PC-3 (cell line): ENCODE data around the gene SMAD3. TPM values are rescaled to one million over a fixed set of nuclear protein-coding genes. Genes with fewer than 3 reads are reported as not detected.

ENCODE experiments used
- ATAC-seq: fragments of 200-7000 bp; cut with Tn5 transposase; 2 replicates; pipeline ENCODE4 v1.9.1; 2020; ENCODE audit warnings: mild to moderate bottlenecking, moderate library complexity
- BruUV-seq: library from RNA; stranded (reverse); fragments of 400-500 nt; replicated peaks from 2 replicates; lab custom pipeline; 2021; lab: Mats Ljungman, UMichigan
- CTCF ChIA-PET: fragments of 300-600 bp; sonication (Branson Sonifier 250); formaldehyde crosslinking; loops from one replicate; lab custom pipeline; 2022; ENCODE audit warnings: antibody characterized with exemption; lab: Charles Lee
- POLR2A ChIA-PET: fragments of 300-600 bp; sonication (Branson Sonifier 250); formaldehyde crosslinking; loops from one replicate; lab custom pipeline; 2022; ENCODE audit warnings: antibody characterized with exemption; ENCODE audit not compliant: unreplicated experiment; lab: Charles Lee
- DNase-seq: peaks from one replicate; pipeline ENCODE4 v3.0.0-alpha.2; 2015
- H2AFZ ChIP-seq: fragments of 300-600 bp; sonication (generic); 2 replicates; pipeline ENCODE4 v1.6.0; 2016; ENCODE audit warnings: antibody characterized with exemption, low read length
- H3F3A ChIP-seq: fragments of 300-600 bp; sonication (generic); one replicate; pipeline ENCODE4 v1.6.0; 2017; ENCODE audit warnings: antibody characterized with exemption, low read length, control low read depth, mild to moderate bottlenecking; ENCODE audit not compliant: unreplicated experiment
- H3K27ac ChIP-seq: fragments of 300-600 bp; sonication (generic); 2 replicates; pipeline ENCODE4 v1.5.1; 2016; ENCODE audit warnings: mild to moderate bottlenecking, low read length
- H3K27me3 ChIP-seq: fragments of 300-600 bp; sonication (generic); 2 replicates; pipeline ENCODE4 v1.6.1; 2016; ENCODE audit warnings: low read length, mixed read lengths
- H3K36me3 ChIP-seq: fragments of 300-600 bp; sonication (generic); 2 replicates; pipeline ENCODE4 v1.6.1; 2016; ENCODE audit warnings: low read depth, mixed run types, low read length, mixed read lengths
- H3K4me1 ChIP-seq: fragments of 300-600 bp; sonication (generic); 2 replicates; pipeline ENCODE4 v1.5.1; 2016; ENCODE audit warnings: low read length; ENCODE audit not compliant: insufficient read depth
- H3K4me2 ChIP-seq: fragments of 300-600 bp; sonication (generic); 2 replicates; pipeline ENCODE4 v1.6.0; 2016; ENCODE audit warnings: low read length
- H3K4me3 ChIP-seq: fragments of 300-600 bp; sonication (generic); 2 replicates; pipeline ENCODE4 v1.5.1; 2016; ENCODE audit warnings: mild to moderate bottlenecking, low read length, mixed read lengths
- H3K79me2 ChIP-seq: fragments of 300-600 bp; sonication (generic); 2 replicates; pipeline ENCODE4 v1.6.1; 2017; ENCODE audit warnings: low read length, mixed read lengths
- H3K9ac ChIP-seq: fragments of 300-600 bp; sonication (generic); 2 replicates; pipeline ENCODE4 v1.6.0; 2016; ENCODE audit warnings: mild to moderate bottlenecking, low read length
- H3K9me2 ChIP-seq: fragments of 300-600 bp; sonication (generic); replicated peaks from 2 replicates; pipeline ENCODE4 v1.6.1; 2016; ENCODE audit warnings: mixed run types, low read length, mixed read lengths
- H3K9me3 ChIP-seq: fragments of 300-600 bp; sonication (generic); 2 replicates; pipeline ENCODE4 v1.6.1; 2016; ENCODE audit warnings: low read length, mixed read lengths
- H4K20me1 ChIP-seq: fragments of 300-600 bp; sonication (generic); 2 replicates; pipeline ENCODE4 v1.6.1; 2016; ENCODE audit warnings: low read length, mixed read lengths
- CTCF ChIP-seq: fragments of 300-600 bp; sonication (generic); conservative IDR thresholded peaks from 2 replicates; pipeline ENCODE4 v1.5.1; 2017; ENCODE audit warnings: antibody characterized with exemption, low read depth, mild to moderate bottlenecking, low read length
- EZH2 ChIP-seq: fragments of 300-600 bp; sonication (generic); IDR thresholded peaks from one replicate; pipeline ENCODE4 v1.6.1; 2017; ENCODE audit warnings: antibody characterized with exemption, mild to moderate bottlenecking, low read length; ENCODE audit not compliant: unreplicated experiment
- EZH2phosphoT487 ChIP-seq: fragments of 300-600 bp; sonication (generic); IDR thresholded peaks from 2 replicates; pipeline ENCODE4 v1.6.1; 2018; ENCODE audit warnings: mild to moderate bottlenecking, antibody characterized with exemption, low read length, borderline replicate concordance
- intact Hi-C: fragments of 100-400 bp; cut with micrococcal nuclease; formaldehyde crosslinking; loops from 2 replicates; pipeline ENCODE4 v1.9.0; 2023
- total RNA-seq: library from RNA; depleted of rRNA; stranded (reverse); fragments of >200 nt; gene quantifications from 2 replicates; pipeline ENCODE4 v1.2.3, GENCODE V29; 2014

SMAD3 gene
- total RNA-seq, 1 experiment from 2014 or later = 75.6 TPM

DNA sequence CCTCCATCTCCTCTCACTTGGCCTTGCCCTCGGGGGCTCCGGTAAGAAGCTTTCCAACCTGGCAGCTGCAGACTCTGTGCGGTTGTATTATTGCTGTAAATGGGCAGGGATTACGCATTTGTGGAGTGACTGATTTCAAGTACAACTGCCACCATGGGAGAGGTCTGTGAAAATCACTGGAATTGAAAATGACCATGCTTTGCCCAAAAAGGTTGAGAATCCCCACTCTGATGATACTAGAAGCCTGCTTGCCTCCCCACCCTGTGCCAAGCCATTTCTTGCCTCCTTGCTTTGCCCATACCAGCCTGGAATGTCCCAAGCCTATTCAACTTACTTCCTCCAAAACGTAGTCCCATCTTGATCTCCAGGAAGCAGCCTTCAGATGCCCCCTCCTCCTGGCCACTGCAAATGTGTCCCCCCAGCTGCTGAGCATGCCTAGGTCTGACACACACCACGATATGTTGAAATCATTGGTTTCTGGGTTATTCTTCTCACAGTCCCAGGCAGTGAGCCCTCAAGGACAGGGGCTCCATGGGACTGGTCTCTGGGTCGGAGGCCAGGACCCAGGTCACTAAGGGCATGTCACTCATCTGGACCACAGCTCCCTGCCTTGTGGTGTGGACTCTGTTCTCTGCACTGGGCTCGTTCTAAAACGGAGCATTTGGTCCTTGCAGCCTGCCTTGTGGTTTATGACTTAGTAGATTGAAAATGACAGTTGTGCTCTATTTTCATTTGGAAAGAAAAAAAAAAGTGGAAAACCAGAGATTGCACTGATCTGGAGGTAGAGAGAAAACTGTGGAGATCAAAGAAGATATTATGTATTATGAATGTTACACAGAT is 42.9 kb downstream of the SMAD3 start:
- H3K4me1 ChIP-seq = peaks cover 55% of the 10 kb centered on the region
- no peaks in the 10 kb centered on the region for H3K27me3 ChIP-seq
- peak overlapping the region; percentile 99 for H3K27ac ChIP-seq
- peaks cover 17% of the 10 kb centered on the region for H3F3A ChIP-seq
- intact Hi-C loops = loop anchor here (5.0 kb wide), 1 partner anchor 41 kb away; the partner anchor contains the start of gene SMAD3
- ATAC-seq (no peak), DNase-seq (no peak)
- H3K36me3 ChIP-seq = peaks cover 49% of the 10 kb centered on the region
- peaks cover 11% of the 10 kb centered on the region; the same call in 1 of the 2 replicates for H3K9me3 ChIP-seq
- ChIA-PET POLR2A (no interaction called here), CTCF (no interaction called here)
- H3K4me2 ChIP-seq = no peak overlapping the region
- H3K9me2 ChIP-seq = no peaks in the 10 kb centered on the region
- TF ChIP-seq CTCF (no peak), EZH2phosphoT487 (no peak), EZH2 (no peak)
- H3K79me2 ChIP-seq = peaks cover 90% of the 10 kb centered on the region
- no peak overlapping the region for H2AFZ ChIP-seq
- no peaks in the 10 kb centered on the region for H4K20me1 ChIP-seq
- no TSS peak for BruUV-seq
- peak overlapping the region; percentile 94 for H3K9ac ChIP-seq
- no peak overlapping the region for H3K4me3 ChIP-seq

- Histone ChIP-seq H3K4me3 (no peak overlapping the region), H3K27ac (peak overlapping the region; percentile 99), H3K79me2 (peaks cover 90% of the 10 kb centered on the region), H3K9me3 (peaks cover 11% of the 10 kb centered on the region; the same call in 1 of the 2 replicates), H3F3A (peaks cover 17% of the 10 kb centered on the region), H3K9ac (no peak overlapping the region; the same call in 1 of the 2 replicates), H3K4me1 (peaks cover 57% of the 10 kb centered on the region), H3K27me3 (no peaks in the 10 kb centered on the region), H3K36me3 (peaks cover 49% of the 10 kb centered on the region), H4K20me1 (no peaks in the 10 kb centered on the region), H2AFZ (no peak overlapping the region), H3K4me2 (no peak overlapping the region), H3K9me2 (no peaks in the 10 kb centered on the region)
- DNase-seq = no peak
- ChIA-PET POLR2A (no interaction called here), CTCF (no interaction called here)
- intact Hi-C loops = loop anchor here (5.0 kb wide), 1 partner anchor 42 kb away; the partner anchor contains the start of gene SMAD3
- ATAC-seq = no peak
- TF ChIP-seq EZH2 (no peak), EZH2phosphoT487 (no peak), CTCF (no peak)
- BruUV-seq = no TSS peak
Measured at GRCh38 chr15:67109141-67110034, 44.0 kb downstream of the SMAD3 start.
